HL-60 (cell line): ENCODE measurements around the gene RAPGEF2.

ENCODE experiments used
- DNase-seq, 2 experiments: peaks; one replicate each; pipeline ENCODE4 v3.0.0-alpha.2; 2010 to 2020; ENCODE audit warnings: low read depth in 1 of 2, low spot score in 1 of 2
- H3K27ac ChIP-seq: fragments of 250-450 bp; sonication (Bioruptor Pico); replicated peaks from 2 replicates; pipeline ENCODE4 v1.5.1; 2020; ENCODE audit warnings: mild to moderate bottlenecking, moderate library complexity
- H3K27me3 ChIP-seq: fragments of 250-450 bp; sonication (Bioruptor Pico); 2 replicates; pipeline ENCODE4 v1.5.1; 2021; ENCODE audit warnings: mild to moderate bottlenecking, moderate library complexity; ENCODE audit not compliant: insufficient read depth, poor library complexity, severe bottlenecking
- H3K4me3 ChIP-seq: replicated peaks from 2 replicates; pipeline ENCODE4 v1.5.1; 2011; ENCODE audit warnings: mild to moderate bottlenecking, control low read depth, low read length; ENCODE audit not compliant: insufficient read depth
- GABPA ChIP-seq: IDR thresholded peaks from 2 replicates; pipeline ENCODE4 v1.6.1; 2012; ENCODE audit warnings: low read depth
- POLR2AphosphoS5 ChIP-seq: IDR thresholded peaks from 2 replicates; pipeline ENCODE4 v1.6.1; 2012; ENCODE audit warnings: low read depth
- SPI1 ChIP-seq: IDR thresholded peaks from 2 replicates; pipeline ENCODE4 v1.6.1; 2012; ENCODE audit warnings: low read depth, mild to moderate bottlenecking, borderline replicate concordance
- TF ChIP-seq, protein P1 (sequence below): IDR thresholded peaks from one replicate; pipeline ENCODE4 v1.5.1; 2011; ENCODE audit warnings: low read length, control low read depth, inconsistent platforms; ENCODE audit not compliant: insufficient read depth
- TF ChIP-seq, protein P2 (sequence below): IDR thresholded peaks from 2 replicates; pipeline ENCODE4 v1.6.1; 2012; ENCODE audit warnings: low read depth; ENCODE audit not compliant: insufficient replicate concordance

RAPGEF2 gene

DNA sequence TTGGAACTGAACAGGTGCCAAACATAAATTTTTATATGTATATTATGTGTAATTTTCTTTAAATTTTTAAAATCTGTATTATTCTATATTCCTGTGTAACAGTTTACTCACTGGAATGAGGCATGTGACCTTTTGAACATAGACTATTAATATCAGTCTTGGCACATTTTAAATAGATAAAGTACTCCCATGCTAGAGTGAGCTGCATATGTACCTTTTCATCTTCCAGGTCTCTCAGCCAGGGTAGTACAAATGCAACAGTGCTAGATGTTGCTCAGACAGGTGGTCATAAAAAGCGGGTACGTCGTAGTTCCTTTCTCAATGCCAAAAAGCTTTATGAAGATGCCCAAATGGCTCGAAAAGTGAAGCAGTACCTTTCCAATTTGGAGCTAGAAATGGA is 242.0 kb downstream of the RAPGEF2 start:
- no peak for TF ChIP-seq POLR2AphosphoS5
- TF ChIP-seq, protein P1, sequence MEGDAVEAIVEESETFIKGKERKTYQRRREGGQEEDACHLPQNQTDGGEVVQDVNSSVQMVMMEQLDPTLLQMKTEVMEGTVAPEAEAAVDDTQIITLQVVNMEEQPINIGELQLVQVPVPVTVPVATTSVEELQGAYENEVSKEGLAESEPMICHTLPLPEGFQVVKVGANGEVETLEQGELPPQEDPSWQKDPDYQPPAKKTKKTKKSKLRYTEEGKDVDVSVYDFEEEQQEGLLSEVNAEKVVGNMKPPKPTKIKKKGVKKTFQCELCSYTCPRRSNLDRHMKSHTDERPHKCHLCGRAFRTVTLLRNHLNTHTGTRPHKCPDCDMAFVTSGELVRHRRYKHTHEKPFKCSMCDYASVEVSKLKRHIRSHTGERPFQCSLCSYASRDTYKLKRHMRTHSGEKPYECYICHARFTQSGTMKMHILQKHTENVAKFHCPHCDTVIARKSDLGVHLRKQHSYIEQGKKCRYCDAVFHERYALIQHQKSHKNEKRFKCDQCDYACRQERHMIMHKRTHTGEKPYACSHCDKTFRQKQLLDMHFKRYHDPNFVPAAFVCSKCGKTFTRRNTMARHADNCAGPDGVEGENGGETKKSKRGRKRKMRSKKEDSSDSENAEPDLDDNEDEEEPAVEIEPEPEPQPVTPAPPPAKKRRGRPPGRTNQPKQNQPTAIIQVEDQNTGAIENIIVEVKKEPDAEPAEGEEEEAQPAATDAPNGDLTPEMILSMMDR = no peak
- TF ChIP-seq GABPA = no peak
- TF ChIP-seq, protein P2, sequence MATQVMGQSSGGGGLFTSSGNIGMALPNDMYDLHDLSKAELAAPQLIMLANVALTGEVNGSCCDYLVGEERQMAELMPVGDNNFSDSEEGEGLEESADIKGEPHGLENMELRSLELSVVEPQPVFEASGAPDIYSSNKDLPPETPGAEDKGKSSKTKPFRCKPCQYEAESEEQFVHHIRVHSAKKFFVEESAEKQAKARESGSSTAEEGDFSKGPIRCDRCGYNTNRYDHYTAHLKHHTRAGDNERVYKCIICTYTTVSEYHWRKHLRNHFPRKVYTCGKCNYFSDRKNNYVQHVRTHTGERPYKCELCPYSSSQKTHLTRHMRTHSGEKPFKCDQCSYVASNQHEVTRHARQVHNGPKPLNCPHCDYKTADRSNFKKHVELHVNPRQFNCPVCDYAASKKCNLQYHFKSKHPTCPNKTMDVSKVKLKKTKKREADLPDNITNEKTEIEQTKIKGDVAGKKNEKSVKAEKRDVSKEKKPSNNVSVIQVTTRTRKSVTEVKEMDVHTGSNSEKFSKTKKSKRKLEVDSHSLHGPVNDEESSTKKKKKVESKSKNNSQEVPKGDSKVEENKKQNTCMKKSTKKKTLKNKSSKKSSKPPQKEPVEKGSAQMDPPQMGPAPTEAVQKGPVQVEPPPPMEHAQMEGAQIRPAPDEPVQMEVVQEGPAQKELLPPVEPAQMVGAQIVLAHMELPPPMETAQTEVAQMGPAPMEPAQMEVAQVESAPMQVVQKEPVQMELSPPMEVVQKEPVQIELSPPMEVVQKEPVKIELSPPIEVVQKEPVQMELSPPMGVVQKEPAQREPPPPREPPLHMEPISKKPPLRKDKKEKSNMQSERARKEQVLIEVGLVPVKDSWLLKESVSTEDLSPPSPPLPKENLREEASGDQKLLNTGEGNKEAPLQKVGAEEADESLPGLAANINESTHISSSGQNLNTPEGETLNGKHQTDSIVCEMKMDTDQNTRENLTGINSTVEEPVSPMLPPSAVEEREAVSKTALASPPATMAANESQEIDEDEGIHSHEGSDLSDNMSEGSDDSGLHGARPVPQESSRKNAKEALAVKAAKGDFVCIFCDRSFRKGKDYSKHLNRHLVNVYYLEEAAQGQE = no peak
- no peak for TF ChIP-seq SPI1
- no peak overlapping the region for H3K4me3 ChIP-seq
- no peaks in the 10 kb centered on the region for H3K27me3 ChIP-seq
- H3K27ac ChIP-seq = no peak overlapping the region
- DNase-seq = no peak

DNA sequence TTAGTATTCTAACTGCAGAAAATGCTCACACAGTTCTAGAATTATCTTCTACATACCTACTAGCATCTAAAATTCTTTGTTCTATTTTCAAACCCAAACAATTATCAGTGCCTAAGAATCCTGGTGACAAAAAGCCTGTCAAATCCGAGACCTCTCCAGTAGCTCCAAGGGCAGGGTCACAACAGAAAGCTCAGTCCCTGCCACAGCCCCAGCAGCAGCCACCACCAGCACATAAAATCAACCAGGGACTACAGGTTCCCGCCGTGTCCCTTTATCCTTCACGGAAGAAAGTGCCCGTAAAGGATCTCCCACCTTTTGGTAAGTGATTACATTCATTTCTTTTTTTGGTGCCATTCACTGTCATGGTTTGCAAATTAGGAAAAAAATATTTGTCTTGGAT is 243.8 kb downstream of the RAPGEF2 start:
- Histone ChIP-seq H3K4me3 (no peak overlapping the region), H3K27me3 (no peaks in the 10 kb centered on the region), H3K27ac (no peak overlapping the region)
- no peak for DNase-seq
- TF ChIP-seq SPI1 = no peak
- TF ChIP-seq, protein P1 = no peak
- TF ChIP-seq POLR2AphosphoS5 = no peak
- no peak for TF ChIP-seq GABPA
- TF ChIP-seq, protein P2 = no peak

DNA sequence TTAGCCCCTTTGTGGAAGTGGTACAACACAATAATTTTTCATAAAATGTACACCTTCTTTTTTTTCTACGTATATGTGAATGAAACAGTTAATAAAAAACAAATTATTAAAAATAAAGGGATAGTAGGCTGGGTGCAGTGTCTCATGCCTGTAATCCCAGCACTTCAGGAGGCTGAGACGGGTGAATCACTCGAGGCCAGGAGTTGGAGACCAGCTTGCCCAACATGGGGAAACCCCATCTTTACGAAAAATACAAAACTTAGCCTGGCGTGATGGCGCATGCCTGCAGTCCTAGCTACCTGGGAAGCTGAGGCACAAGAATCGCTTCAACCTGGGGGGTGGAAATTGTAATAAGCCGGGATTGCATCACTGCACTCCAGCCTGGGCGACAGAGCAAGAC is 244.9 kb downstream of the RAPGEF2 start:
- DNase-seq = no peak
- no peak overlapping the region for H3K27ac ChIP-seq
- H3K4me3 ChIP-seq = no peak overlapping the region
- TF ChIP-seq POLR2AphosphoS5 = no peak
- TF ChIP-seq, protein P2 = no peak
- TF ChIP-seq, protein P1 = no peak
- H3K27me3 ChIP-seq = no peaks in the 10 kb centered on the region
